ENCODE results near the gene SPX.

SPX gene

DNA sequence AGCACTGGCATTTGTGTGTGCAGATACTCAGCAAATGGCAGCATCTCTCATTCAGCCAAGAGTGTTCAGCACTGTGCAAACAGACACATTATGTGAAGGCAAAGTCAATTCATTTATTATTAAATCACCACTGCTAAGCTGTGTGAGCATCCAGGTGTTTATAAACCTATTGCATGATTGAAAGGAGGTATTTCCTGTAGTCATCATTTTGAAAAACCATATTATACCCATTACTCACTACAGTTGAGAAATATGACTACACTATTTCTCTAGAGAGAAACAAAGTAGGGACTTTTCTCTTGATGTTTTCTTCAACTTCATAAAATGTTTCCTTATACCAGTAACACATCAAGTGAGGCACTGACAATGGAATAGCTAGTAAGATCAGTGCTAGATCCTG lies 13.7 kb downstream of the SPX start:
- no peak for DNase-seq

DNA sequence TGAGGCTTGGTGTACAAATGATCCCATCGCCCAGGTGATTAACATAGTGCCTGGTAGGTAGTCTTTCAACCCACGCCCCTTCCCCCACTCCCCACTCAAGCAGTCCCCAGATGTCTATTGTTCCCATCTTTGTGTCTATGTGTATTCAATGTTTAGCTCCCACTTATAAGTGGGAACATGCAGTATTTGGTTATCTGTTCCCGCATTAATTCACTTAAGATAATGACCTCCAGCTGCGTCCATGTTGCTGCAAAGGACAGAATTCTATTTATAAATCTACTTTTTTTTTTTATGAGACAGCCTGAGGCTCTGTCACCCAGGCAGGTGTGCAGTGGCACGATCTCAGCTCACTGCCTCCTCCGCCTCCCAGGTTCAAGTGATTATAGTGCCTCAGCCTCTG lies 15.7 kb downstream of the SPX start:
- no peak for DNase-seq

DNA sequence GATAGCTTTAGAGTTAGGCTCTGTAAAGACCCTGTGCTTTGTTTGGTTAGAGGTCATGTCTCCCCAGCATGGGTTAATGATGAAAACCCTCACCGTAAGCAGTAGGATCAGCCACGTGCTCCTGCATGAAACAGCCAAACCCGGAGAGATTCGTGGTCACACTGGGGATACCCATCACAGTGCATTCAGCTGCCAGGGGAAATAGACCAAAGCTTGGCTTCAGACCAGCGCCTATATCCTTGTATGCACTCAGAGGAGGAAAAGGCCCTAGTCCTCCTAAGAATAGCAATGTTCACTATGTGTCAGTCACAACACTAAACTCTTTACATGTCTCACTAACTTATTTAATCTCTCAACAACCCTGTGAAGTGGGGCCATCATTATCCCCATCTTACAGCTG lies 16.3 kb downstream of the SPX start:
- no peak for DNase-seq

GRCh38 chr12:21543151-21543550 lies 17.1 kb downstream of the SPX start:
- no peak for DNase-seq

- no peak for DNase-seq
These were observed 19.5 kb downstream of the SPX start for GRCh38 chr12:21545557-21545956.

- no peak for DNase-seq
These were observed 20.6 kb downstream of the SPX start for GRCh38 chr12:21546716-21547115.

- DNase-seq, result no peak
These were observed 21.3 kb downstream of the SPX start for GRCh38 chr12:21547437-21547836.

DNA sequence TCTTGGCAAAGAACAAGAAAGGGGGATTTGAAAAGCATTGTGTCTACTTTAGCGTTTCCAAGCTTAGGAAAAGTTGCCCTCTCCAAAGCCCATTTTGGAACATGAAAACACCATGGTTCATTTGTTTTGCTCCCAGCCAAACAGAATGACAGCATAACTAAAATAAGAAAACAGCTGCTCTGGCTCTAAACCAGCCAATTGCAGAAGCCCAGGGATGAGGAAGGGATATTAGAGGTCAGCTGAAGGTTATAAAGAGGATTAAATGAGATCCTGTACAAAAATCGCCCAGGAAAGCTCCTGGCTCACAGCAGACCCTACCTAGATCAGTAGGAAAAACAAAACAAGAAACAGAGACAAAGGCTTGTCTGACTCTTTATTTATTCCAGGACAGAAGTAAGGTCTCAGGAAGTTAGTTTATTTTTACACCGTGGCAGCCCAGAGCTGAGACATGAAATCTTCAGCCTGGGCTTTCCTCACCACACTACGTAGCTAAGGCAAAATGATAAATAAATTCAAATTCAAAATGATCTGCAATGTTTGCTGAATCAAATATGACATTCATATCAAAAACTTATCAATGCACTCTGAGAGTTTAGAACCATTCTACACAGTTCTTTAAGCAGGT lies 25.9 kb downstream of the SPX start:
- DNase-seq, result no peak

GRCh38 chr12:21552635-21553328 lies 26.7 kb downstream of the SPX start:
- no peak for DNase-seq

DNA sequence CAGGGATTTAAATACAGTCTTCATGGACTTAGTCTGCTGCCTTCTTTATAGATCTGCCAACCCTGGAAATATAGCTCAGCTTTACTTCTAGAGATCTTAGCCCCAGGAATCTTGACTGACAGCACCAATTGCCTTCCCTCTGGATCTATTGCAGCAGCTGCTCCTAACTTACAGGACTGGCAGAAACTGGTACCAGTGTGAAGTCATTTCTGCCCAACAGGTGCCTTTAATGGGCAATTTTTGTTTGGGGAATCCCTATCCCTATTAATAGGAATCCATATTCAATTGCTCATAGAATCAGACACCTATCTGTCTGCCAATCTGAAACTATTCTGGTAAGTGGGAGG lies 27.2 kb downstream of the SPX start:
- no peak for DNase-seq

DNA sequence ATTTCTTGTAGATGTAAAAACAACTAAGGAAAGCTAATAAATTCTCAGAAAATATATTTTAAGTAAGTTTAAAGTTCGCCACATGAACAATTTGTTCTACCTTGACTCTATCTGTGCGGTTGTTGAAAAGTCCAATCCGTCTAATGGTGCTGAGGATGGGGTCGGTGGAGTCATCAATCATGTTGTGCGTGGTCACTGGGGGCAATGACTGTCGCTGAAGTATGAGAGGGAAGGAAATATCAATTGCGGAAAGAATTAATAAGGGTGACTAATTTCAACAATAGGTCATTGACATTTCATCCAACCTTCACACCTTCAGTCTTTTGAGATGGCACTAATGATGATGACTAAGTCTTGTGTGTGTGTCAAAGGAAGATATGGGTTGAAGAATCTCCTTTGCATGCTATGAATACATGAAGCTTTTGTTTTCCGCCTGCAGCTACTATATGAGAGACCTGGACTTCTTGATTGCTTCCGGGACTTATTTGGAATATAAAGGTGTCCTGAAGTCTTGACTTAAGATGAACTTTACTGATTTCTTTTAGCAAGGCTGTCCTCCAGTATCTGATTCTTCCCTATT lies 32.1 kb downstream of the SPX start:
- DNase-seq, result no peak

GRCh38 chr12:21559855-21560569 lies 33.9 kb downstream of the SPX start:
- DNase-seq, result no peak

DNA sequence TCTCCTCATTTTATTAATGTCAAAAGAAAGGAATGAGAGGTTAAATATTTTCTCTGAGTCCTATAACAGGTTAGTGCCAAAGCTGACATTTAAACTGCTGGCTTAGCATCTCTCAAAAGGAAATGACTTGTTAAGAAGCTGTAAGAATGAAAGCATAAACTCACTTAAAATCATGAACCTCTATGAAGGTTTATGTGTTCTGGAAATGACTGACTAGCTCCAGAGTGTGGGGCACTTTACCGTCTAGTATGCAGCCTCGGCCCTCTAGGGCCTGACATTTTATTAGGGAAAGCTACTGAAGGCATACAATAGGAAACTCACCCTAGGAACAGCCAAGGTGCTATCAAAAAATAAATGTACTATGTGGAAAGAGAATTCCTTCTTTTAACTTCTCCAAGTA lies 35.1 kb downstream of the SPX start:
- no peak for DNase-seq

- no peak for DNase-seq
These were observed 36.8 kb downstream of the SPX start for GRCh38 chr12:21562859-21563258.

GRCh38 chr12:21566223-21566906 lies 40.3 kb downstream of the SPX start:
- DNase-seq, result no peak

DNA sequence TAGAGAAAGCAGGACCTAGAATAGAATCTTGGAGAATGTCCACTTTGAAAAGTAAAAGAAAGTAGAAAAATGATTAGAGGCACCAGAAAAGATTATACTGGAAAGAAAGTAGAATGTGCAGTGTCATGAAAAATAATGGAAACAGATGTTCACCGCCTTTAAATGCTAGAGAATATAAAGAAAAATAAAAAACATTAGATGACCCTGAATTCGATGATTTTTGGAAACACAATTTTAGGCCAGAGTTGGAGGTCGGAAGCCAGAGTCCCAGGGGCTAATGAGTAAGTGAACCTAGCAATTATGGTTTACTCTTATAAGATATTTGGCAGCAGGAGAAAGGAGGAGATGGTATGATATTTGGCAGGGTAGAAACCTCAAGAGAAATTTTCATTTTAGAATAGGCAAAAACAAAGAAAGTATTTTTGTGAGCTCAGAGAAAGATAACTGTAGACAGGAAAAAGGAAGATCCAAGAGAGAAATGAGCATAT lies 40.9 kb downstream of the SPX start:
- no peak for DNase-seq

- no peak for DNase-seq
These were observed 42.0 kb downstream of the SPX start for GRCh38 chr12:21568115-21568514.

- no peak for DNase-seq
These were observed 45.0 kb downstream of the SPX start for GRCh38 chr12:21571046-21571445.

DNA sequence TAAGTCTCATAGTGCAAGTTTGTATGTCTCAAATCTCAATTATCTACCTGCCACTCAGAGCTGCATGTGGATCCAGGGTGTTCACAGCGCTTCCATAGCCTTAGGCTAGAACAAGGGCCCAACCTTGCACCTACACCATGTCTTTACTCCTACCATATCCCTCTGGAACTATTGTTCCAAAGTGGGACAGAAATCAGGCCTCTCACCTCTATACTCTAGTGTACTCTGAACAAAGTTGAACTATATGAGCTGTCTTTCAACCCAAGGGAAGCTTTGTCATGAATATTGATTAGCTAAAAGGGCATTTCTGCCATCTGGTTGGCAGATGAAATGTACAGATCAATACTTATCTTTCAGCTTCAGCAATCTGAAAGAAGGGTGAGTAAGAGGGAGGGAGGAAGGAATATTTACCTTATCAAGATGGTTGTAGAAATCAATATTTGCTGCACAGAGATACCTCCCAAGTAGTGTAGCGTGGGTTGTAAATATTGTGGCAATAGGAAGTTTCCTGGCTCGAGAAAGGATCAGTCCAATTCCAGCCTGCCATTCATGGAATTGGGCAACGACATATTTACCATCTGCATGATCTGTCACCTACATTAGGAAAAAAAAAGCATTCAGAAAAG lies 47.8 kb downstream of the SPX start:
- no peak for DNase-seq

GRCh38 chr12:21576431-21576830 lies 50.3 kb downstream of the SPX start:
- no peak for DNase-seq

GRCh38 chr12:21577516-21577915 lies 51.4 kb downstream of the SPX start:
- no peak for DNase-seq

GRCh38 chr12:21580748-21581516 lies 54.8 kb downstream of the SPX start:
- no peak for DNase-seq

Measured in NCI-H187 treated with DMSO at 0.1 percent for 48 hours (cell line).